Mesothelial cell of epicardium (in vitro differentiated cells): ENCODE results near the gene CCL7. TPM values are rescaled to one million over a fixed set of nuclear protein-coding genes. Genes with fewer than 3 reads are reported as not detected.

Experiments
- DNase-seq, 2 experiments: peaks; one replicate each; pipeline ENCODE4 v3.0.0; 2021; ENCODE audit warnings: low spot score in 2 of 2; ENCODE audit not compliant: unreplicated experiment in 2 of 2
- H3K27ac Mint-ChIP-seq: 2 replicates; pipeline ENCODE4 v1.8.0; 2021; ENCODE audit warnings: mixed read lengths
- H3K27me3 Mint-ChIP-seq: 2 replicates; pipeline ENCODE4 v1.8.0; 2021; ENCODE audit warnings: low read depth, mixed read lengths
- H3K36me3 Mint-ChIP-seq: 2 replicates; pipeline ENCODE4 v1.8.0; 2021; ENCODE audit warnings: mixed read lengths
- H3K4me1 Mint-ChIP-seq: 2 replicates; pipeline ENCODE4 v1.8.0; 2021; ENCODE audit warnings: mixed read lengths
- H3K4me3 Mint-ChIP-seq: 2 replicates; pipeline ENCODE4 v1.8.0; 2021; ENCODE audit warnings: mild to moderate bottlenecking, moderate library complexity, mixed read lengths
- H3K9me3 Mint-ChIP-seq: 2 replicates; pipeline ENCODE4 v1.8.0; 2021; ENCODE audit warnings: mixed read lengths
- total RNA-seq: library from RNA; stranded (reverse); gene quantifications from 3 replicates; pipeline ENCODE4 v1.2.1, GENCODE V29; 2021
- TF ChIP-seq, protein P1 (sequence below): fragments of 200-600 bp; sonication (generic); IDR thresholded peaks from one replicate; pipeline ENCODE4 v1.5.0; 2021; ENCODE audit warnings: antibody characterized with exemption; ENCODE audit not compliant: unreplicated experiment

The CCL7 gene
- total RNA-seq, 1 donor from 2014 or later, result not detected

DNA sequence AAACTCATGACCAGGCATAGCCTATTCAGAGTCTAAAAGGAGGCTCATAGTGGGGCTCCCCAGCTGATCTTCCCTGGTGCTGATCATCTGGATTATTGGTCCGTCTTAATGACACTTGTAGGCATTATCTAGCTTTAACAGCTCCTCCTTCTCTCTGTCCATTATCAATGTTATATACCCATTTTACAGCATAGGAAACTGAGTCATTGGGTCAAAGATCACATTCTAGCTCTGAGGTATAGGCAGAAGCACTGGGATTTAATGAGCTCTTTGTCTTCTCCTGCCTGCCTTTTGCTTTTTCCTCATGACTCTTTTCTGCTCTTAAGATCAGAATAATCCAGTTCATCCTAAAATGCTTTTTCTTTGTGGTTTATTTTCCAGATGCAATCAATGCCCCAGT is 14.2 kb upstream of the CCL7 start:
- Mint-ChIP-seq H3K27me3 (peaks cover 15% of the 10 kb centered on the region), H3K4me1 (peaks cover 47% of the 10 kb centered on the region), H3K27ac (peak overlapping the region; percentile 98), H3K9me3 (no peaks in the 10 kb centered on the region), H3K4me3 (peak overlapping the region; percentile 68), H3K36me3 (no peaks in the 10 kb centered on the region)
- TF ChIP-seq, protein P1, sequence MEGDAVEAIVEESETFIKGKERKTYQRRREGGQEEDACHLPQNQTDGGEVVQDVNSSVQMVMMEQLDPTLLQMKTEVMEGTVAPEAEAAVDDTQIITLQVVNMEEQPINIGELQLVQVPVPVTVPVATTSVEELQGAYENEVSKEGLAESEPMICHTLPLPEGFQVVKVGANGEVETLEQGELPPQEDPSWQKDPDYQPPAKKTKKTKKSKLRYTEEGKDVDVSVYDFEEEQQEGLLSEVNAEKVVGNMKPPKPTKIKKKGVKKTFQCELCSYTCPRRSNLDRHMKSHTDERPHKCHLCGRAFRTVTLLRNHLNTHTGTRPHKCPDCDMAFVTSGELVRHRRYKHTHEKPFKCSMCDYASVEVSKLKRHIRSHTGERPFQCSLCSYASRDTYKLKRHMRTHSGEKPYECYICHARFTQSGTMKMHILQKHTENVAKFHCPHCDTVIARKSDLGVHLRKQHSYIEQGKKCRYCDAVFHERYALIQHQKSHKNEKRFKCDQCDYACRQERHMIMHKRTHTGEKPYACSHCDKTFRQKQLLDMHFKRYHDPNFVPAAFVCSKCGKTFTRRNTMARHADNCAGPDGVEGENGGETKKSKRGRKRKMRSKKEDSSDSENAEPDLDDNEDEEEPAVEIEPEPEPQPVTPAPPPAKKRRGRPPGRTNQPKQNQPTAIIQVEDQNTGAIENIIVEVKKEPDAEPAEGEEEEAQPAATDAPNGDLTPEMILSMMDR, result no peak
- no peak for DNase-seq

DNA sequence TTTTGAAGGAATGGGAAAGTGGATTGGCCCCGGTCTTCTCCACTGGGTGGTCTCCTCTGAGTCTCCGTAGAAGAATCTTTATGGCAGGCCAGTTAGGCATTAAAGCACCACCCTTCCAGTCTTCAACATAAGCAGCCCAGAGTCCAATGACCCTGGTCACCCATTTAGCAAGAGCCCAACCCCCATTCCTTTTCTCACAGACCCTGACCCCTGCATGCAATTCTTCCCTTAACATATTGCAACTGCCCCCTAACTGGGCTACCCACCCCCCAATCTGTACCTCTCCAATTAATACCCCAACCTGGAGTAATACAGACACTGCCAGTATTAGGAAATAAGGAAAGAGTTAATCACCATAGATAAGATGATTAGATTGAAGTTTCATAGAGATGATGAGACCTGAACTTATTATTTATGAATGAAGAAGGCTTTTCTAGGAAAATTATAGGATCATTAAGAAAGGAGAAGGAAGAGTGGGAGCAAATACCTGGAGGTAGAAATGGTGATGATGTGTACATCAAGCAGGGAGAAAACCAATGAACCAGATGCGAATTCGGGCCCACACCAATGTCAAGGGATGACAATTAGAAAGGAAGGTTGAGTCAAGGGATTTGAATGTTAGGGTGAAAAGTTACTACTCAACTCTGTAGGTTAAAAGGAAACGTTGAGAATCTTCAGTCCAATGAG is 12.6 kb upstream of the CCL7 start:
- no peak for DNase-seq
- H3K4me3 Mint-ChIP-seq, result no peak overlapping the region
- H3K27ac Mint-ChIP-seq, result no peak overlapping the region
- H3K27me3 Mint-ChIP-seq, result peaks cover 24% of the 10 kb centered on the region
- TF ChIP-seq, protein P1, result no peak
- H3K4me1 Mint-ChIP-seq, result peaks cover 32% of the 10 kb centered on the region
- H3K9me3 Mint-ChIP-seq, result no peaks in the 10 kb centered on the region
- no peaks in the 10 kb centered on the region for H3K36me3 Mint-ChIP-seq

DNA sequence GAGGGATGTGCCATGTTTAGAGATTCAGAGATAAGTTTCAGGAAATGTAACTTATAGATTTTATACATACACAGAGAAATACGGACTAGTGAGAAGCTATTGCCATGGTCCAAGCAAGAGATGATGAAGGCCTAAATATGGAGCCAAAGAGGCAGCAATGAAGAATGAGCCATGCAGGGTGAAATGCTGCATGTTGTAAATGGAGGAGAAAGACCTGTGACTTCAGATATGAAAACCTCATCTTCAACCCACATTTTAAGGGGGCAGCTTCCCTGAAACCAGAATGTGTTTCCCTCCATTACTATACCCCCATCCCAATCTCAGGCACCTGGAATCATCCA is 12.1 kb upstream of the CCL7 start:
- TF ChIP-seq, protein P1, result no peak

DNA sequence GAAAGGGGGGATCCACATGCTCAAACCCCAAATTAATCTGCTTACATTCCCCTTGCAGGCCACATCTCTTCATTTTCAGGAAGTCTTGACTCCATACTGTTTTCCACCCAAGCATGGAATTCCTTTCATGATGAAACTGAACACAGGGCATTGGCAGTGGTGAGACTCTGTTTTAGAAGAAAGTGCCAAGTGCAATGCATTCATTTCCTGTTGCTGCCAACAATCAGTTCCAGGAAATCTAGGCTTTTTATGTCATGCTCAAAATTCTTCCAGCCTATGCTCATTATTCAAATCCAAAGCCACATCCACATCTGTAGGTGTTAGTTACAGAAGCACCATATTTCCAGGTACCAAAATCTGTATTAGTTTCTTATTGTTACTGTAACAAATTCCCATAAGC is 10.9 kb upstream of the CCL7 start:
- Mint-ChIP-seq H3K36me3 (no peaks in the 10 kb centered on the region), H3K4me3 (no peak overlapping the region), H3K27ac (no peak overlapping the region), H3K9me3 (no peaks in the 10 kb centered on the region), H3K27me3 (peaks cover 28% of the 10 kb centered on the region), H3K4me1 (peaks cover 16% of the 10 kb centered on the region)
- TF ChIP-seq, protein P1, result no peak
- DNase-seq, result no peak

More for the DNA sequence above, 12.1 kb upstream of the CCL7 start:
- H3K27ac Mint-ChIP-seq, result no peak overlapping the region
- no peaks in the 10 kb centered on the region for H3K9me3 Mint-ChIP-seq
- H3K4me3 Mint-ChIP-seq, result no peak overlapping the region
- no peaks in the 10 kb centered on the region for H3K36me3 Mint-ChIP-seq
- H3K27me3 Mint-ChIP-seq, result peaks cover 25% of the 10 kb centered on the region
- peaks cover 27% of the 10 kb centered on the region for H3K4me1 Mint-ChIP-seq
- DNase-seq, result no peak

DNA sequence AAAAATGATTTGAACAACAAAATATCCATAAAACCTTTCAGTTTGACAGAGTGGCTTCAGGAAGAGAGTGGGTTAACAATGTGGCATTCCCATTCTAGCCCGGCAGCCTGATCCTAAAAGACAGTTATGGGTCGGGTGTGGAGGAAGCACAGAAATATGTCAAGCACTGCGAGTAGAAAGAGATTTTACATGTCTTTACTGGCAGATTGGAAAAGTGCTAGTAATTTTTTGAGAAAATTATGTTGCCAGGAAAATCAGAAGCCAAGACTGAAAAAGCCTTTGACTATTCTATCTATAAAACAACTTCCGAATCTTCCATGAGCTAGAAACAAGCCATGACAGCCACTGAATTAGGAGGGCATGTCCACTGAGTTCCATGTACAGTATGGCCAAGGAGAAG is 9.2 kb upstream of the CCL7 start:
- Mint-ChIP-seq H3K27ac (no peak overlapping the region), H3K9me3 (no peaks in the 10 kb centered on the region), H3K27me3 (peaks cover 41% of the 10 kb centered on the region), H3K36me3 (no peaks in the 10 kb centered on the region), H3K4me3 (no peak overlapping the region), H3K4me1 (peaks cover 3% of the 10 kb centered on the region)
- no peak for DNase-seq
- TF ChIP-seq, protein P1, result no peak
